Activated effector memory CD4-positive, alpha-beta T cell treated with Interleukin-2 at 50 U/mL for 16 hours (primary cell): ENCODE data around the gene SALL3.

Experiments
- DNase-seq: peaks from one replicate; pipeline ENCODE4 v3.0.0-alpha.2; 2020

SALL3 gene

DNA sequence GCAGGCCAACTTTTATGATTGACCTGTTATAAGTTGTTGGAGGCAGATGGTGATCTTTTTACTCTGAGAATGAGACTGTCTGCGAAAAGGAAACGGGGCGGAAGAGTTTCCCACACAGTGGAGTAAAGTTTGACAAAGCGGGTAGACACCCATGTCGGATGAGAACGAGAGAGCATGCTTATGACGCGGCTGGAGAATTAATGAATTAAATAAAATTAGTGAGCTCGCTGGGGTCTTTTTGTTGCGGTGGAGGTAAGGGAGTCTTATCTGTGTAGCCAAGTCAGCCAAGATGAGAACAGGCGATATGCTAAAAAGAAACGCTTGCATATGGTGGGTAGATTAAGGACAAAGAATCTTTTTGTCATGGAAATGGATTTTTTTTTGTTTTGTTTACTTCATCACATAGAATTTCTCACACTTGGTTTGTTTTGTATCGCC lies 1.8 kb downstream of the SALL3 start:
- no peak for DNase-seq

DNA sequence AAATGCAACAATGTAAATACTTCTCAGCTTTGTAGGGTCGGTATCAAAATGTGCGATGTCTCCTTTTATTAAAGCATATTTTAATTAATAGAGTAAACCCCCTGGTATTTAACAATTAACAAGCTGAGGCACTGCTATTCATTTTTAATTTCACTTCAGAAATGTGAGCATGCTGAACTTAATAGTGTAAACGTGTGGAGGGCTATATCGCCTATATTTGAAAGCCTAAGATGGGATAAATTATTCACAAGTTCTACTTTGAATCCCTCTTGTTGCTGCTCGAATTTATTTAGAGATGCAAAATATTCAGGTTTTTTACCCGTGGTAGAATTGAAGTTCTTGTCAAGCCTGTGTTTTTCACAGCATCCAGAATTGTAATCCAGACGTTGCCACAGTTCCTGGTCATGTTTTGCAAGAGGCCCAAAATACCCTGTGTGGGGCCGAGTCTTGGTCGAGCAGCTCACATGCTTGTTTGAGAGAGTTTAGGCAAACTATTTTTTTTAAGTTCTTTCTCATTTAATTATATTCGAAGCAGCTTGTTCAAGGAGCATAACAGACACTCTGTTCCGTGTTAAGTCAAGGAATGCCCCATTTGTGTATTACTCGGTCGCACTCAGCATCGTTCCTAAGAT lies 2.5 kb downstream of the SALL3 start:
- no peak for DNase-seq

DNA sequence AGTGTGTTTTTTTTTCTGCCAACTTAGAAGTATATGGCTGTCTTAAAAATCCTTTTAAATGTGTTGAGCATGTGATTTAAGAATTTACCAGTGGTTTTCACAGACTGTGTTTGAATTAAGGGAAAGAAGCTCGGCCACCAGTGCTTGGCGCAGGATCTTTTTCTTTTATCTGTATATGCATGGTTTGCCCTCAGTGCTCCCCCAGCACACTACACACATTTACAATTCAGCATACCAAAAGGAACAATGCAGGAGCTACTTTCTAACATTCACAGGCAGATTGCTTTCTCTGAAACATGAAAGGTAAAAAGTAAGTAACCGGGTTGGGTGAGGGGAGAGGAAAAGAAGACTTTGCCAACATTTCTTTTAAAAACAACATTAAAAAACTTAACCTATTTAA lies 3.9 kb downstream of the SALL3 start:
- DNase-seq = no peak

DNA sequence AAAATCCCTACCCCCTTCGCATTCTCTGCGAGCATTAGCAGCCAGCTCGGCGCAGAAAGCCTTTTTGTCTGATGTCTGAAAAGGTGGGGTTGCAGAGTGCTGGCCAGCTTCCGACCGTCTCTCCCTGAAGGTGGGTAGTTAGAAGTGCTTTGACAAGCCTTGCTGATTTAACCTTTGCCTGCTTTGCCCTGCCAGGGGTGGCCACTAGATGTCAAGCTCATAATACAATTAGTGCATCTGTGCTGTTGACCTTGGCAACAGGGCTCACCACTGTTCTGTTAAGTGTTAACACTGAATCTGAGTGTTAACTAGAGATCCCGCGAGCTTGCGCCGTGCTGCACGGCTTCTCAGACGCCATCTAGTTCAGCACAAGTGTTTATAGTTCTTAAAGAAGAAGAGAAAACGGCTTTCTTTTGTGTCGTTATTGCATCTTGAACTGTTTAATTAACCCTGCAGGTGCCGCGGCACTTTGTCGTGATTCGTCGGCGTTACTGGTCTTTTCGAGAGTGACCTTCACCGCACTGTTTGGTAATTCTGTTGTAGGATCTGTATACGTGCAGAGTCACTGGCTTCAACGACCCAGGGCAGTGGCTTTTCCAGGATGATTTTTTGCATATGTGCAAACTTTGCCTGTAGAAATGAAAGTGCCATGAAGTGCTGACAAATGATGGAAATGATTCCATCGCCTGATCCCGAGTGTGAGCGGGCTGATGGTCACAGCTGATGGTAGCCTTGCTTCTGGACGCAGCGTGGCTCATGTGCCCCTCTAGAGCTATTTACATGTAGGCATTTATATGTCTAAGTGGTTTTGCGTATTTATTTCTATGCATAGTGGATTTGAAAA lies 5.5 kb downstream of the SALL3 start:
- no peak for DNase-seq

DNA sequence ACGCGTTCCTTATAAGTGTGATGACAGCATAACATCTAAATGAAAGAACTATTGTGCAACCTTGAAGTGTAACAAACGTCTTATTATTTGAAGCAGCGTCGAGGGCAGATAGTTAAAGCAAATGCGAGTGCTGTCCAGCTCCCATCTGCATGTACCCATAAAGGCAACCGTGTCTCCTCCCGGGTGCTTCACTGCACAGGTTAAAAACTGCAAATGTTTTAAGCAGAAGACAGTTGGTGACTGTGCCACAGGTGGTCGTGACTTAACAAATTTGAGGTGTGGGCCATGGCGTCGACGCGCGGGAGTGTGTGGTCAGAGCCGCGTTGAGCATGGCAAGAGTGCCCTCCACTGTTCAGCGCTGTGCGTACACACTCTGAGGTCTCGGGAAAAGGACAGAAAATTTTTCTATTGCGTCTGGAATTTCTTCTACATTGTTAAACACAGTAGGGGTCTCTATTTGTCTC lies 6.4 kb downstream of the SALL3 start:
- DNase-seq = no peak

DNA sequence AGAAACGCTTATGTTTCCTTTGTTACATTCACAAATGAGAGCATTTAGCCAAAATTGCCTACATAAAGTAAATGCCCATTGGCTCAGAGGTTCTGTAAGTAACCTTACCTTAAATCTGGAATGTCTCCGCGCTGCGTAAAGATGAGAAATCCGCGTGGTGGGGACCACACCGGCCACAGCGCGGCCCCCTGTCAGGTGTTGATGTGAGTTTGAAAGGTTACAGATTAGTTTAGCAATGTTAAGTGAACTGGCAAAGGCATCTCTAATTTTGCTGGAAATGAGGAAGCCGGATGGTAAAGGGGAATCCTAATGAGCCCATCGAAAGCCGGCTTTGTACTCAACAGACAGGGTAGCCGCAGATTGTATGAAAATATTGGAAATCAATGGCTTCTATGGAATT lies 11.8 kb downstream of the SALL3 start:
- no peak for DNase-seq

DNA sequence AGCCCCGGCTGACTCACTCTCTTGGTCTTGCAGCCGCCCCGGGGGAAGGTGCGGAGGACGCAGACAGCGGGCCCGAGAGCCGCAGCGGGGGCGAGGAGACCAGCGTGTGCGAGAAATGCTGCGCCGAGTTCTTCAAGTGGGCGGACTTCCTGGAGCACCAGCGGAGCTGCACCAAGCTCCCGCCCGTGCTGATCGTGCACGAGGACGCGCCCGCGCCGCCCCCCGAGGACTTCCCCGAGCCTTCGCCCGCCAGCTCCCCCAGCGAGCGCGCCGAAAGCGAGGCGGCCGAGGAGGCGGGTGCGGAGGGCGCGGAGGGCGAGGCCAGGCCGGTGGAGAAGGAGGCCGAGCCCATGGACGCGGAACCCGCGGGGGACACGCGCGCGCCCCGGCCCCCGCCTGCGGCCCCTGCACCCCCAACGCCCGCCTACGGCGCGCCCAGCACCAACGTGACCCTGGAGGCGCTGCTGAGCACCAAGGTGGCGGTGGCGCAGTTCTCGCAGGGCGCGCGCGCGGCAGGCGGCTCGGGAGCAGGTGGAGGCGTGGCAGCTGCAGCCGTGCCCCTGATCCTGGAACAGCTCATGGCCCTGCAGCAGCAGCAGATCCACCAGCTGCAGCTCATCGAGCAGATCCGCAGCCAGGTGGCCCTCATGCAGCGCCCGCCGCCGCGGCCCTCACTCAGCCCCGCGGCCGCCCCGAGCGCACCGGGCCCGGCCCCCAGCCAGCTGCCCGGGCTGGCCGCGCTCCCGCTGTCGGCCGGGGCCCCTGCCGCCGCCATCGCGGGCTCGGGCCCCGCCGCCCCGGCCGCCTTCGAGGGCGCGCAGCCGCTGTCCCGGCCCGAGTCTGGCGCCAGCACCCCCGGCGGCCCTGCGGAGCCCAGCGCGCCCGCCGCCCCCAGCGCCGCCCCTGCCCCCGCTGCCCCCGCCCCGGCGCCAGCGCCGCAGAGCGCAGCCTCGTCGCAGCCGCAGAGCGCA lies 12.7 kb downstream of the SALL3 start:
- DNase-seq = no peak

DNA sequence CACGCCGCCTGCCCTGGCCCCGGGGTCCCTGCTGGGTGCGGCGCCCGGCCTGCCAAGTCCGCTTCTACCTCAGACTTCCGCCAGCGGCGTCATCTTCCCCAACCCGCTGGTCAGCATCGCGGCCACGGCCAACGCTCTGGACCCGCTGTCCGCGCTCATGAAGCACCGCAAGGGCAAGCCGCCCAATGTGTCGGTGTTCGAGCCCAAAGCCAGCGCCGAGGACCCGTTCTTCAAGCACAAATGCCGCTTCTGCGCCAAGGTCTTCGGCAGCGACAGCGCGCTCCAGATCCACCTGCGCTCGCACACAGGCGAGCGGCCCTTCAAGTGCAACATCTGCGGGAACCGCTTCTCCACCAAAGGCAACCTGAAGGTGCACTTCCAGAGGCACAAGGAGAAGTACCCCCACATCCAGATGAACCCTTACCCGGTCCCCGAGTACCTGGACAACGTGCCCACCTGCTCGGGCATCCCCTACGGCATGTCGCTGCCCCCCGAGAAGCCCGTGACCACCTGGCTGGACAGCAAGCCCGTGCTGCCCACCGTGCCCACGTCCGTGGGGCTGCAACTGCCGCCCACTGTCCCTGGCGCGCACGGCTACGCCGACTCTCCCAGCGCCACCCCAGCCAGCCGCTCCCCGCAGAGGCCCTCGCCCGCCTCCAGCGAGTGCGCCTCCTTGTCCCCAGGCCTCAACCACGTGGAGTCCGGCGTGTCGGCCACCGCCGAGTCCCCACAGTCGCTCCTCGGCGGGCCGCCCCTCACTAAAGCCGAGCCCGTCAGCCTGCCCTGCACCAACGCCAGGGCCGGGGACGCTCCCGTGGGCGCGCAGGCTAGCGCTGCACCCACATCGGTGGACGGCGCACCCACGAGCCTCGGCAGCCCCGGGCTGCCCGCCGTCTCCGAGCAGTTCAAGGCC lies 13.7 kb downstream of the SALL3 start:
- DNase-seq = no peak

DNA sequence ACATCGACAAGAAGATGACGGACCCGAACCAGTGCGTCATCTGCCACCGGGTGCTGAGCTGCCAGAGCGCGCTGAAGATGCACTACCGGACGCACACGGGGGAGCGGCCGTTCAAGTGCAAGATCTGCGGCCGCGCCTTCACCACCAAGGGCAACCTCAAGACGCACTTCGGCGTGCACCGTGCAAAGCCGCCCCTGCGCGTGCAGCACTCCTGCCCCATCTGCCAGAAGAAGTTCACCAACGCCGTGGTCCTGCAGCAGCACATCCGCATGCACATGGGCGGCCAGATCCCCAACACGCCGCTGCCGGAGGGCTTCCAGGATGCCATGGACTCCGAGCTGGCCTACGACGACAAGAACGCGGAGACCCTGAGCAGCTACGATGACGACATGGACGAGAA lies 14.4 kb downstream of the SALL3 start:
- no peak for DNase-seq

DNA sequence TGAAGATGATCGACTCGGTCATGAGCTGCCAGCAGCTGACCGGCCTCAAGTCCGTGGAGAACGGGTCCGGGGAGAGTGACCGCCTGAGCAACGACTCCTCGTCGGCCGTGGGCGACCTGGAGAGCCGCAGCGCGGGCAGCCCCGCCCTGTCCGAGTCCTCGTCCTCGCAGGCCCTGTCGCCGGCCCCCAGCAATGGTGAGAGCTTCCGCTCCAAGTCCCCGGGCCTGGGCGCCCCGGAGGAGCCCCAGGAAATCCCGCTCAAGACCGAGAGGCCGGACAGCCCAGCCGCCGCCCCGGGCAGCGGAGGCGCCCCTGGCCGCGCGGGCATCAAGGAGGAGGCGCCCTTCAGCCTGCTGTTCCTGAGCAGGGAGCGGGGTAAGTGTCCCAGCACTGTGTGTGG lies 14.9 kb downstream of the SALL3 start:
- no peak for DNase-seq

DNA sequence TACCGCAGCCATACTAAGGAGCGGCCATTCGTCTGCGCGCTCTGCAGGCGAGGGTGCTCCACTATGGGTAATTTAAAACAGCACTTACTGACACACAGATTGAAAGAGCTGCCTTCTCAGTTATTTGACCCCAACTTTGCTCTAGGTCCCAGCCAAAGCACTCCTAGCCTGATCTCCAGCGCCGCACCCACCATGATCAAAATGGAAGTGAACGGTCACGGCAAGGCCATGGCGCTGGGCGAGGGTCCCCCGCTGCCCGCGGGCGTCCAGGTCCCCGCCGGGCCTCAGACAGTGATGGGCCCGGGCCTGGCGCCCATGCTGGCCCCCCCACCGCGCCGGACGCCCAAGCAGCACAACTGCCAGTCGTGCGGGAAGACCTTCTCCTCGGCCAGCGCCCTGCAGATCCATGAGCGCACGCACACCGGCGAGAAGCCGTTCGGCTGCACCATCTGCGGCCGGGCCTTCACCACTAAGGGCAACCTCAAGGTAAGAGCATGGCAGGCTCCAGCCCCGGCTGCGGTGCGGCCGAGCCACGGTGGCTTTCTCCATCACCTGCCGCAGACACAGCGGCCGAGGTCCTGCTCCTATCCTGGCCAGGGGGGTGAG lies 15.5 kb downstream of the SALL3 start:
- no peak for DNase-seq

DNA sequence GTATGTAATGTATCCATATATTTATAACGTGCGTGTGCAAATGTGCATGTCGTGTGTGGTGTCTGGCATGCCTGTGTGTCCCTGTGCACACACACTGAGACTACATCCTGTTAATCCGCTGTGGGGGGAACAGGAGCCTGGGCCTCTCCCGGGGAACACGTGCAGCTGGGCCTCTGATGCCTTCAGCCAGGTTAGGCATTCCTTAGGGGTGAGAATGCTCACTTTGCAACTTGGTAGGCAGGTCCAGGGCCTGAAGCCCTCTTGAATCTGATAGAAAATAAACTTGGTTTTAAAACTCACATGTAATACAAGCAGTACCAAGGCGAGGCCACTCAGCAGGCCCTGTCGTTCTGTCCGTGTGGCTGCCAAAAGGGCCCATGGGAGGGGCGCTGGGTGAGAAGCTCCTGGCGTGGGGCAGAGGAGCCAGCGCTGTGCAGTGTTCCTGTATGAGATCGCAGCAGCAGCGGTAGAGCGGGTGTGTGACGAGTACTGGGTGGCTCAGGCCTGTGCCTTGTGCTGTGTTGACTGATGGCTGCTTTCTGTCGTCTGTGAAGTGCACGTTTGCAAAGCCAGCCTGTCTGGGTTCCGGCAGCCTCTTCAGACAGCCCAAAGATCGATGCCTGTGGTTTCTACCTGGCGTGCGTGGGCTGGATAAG lies 16.2 kb downstream of the SALL3 start:
- no peak for DNase-seq

DNA sequence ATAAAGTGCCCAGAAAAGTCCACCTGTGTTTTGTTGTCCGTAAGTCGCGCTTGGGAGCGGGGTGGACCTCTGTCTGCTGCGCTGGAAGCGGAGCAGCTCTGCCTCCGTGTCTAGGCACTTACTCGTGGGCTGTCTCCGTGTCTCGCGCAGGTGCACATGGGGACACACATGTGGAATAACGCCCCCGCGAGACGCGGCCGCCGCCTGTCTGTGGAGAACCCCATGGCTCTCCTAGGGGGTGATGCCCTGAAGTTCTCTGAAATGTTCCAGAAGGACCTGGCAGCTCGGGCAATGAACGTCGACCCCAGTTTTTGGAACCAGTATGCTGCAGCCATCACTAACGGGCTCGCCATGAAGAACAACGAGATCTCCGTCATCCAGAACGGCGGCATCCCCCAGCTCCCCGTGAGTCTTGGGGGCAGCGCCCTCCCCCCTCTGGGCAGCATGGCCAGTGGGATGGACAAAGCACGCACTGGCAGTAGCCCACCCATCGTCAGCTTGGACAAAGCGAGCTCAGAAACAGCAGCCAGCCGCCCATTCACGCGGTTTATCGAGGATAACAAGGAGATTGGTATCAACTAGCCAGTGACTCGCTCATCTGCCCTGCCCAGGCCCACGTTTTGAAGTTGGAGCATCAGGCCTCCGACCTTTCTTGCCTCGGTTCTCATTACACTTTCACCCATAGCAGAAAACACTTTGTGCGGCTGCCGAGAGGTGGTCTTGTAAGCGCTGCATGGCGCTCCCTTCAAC lies 17.3 kb downstream of the SALL3 start:
- no peak for DNase-seq

DNA sequence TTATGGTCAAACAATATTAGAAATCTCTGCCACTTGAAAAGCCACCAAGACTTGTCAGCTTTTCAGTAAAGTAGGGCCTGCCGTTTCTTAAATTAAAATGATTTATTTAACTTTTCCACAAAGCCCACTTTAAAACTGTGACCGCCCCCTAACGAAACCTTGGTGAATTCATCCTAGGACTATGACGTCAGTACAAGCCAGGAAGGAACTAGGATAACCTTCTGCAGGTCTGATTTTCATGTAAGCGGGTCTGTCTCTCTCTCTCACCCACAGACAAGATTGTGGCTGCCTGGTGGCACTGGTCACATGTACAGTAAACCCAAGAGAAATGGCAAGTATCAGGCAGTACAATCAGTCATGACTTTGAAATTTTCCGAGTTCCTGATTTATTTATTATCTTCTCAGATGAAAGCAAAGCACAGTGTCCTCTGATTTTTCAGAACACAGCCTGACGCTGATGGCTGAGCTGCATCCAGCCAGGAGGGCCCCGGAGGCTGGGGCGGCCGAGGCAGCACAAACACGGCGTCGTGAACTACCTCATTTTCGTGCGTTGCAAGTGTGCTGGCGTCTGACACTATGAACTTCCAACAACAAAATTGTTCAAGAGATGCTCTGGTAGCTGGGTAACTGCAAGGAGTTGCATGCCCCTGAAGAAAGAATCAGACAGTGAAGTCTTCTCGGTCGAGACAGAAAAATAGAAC lies 18.9 kb downstream of the SALL3 start:
- DNase-seq = no peak

DNA sequence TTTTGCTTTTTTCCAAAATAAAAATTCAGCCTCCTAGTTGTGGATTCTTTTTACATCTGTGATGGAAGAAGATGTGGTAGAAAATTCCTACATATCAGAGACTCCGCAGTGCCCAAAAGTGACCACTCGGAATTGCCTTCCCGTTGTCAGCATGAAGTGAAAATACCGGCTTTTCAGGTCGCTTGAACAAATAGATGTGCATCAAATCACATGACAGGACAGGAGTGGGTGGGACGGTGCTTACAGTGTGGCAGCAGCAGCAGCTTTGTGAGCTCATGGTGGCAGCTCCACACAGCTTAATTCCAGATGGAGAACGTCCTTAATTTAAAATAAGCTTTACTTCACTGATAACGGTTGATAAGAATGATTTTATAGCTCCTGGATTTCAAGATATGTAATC lies 20.3 kb downstream of the SALL3 start:
- DNase-seq = no peak

DNA sequence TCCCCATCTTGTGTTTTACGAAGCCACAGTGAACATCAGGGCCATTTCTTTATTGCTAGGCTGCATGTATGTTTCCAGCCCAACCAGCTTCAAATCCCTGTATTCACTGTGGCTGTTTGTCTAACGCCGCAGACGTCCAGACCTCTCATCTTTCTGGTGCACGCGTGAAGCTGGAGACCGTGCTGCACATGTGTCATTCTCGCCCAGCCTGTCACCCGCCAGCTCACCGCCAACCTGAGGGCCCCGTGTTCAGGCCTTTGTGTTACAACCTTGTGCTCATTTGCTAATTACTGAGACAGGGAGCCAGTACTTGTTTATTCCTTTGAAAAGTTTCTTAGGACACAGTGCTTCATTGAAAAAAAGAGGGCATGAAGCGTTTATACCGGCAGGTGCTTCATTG lies 21.4 kb downstream of the SALL3 start:
- DNase-seq = no peak

DNA sequence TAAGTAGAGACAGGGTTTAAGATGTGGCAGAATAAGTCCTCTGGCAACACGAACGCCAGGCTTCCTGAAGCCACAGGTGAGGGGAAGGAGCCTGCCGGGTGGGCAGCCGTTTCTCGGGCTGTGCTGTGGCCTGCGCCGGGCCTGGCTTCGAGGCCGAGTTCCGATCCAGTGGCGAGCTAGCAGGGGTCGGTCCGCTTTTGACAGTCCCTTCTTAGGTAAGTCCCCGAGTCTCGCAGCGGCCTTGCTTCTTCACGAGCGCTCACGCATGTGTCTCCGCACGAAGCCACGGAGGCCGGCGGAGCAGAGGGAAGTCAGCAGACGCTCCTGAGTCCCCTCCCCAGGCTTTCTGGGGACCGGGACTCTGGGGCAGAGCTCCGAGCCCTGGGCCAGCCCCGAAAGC lies 26.0 kb downstream of the SALL3 start:
- DNase-seq = no peak

DNA sequence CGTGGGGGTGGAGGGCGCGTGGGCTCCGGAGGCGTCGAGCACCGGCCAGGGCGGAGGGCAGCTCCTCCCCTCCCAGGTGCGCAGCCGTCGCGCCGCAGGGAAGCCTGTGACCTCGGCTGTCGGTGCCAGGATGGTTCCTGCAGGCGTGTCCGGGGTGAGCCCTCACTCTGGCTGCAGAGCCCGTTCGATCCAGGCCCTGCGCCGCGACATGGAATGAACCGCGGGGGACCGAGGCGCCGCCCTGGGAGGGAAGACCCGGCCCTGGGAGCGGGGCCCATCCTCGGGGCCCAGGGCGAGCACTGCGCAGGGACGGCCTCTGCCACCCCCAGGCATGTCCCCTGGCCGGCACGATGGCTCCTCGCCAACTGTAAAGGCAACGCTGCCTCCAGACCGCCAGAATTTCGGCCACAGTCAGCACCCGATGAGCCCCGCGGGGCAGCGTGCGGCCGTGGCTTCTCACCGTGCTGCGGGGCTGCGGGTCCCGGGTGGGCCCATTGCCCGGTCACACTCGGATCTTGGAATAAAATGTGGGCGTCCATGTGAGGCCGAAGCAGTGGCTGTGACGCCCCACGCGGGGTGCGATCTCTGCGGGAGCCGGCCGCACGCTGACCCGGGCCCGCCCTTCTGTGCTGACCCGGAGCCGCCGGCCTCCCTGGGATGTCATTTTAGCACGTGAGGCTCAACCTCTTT lies 26.6 kb downstream of the SALL3 start:
- no peak for DNase-seq

DNA sequence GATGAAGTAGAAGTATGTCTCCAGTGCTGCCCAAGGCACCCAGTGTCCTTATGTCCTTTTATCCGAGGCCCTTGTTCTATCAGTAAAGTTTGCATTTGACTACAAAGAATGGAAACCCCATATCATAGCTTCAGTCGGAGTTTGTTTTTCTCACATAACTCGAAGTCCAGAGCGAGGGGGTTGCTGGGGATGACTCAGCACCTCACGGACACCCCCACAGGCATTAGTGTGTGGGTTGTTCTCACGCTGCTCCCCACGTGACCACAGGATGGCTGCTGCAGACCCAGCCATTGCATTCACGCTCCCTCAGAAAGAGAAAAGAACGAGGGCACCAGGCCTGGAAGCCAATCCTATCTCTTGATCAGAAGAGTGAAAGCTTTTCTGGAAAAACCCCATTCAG lies 27.8 kb downstream of the SALL3 start:
- no peak for DNase-seq
